ENCODE measurements around the gene TMEM131. TPM values are rescaled to one million over a fixed set of nuclear protein-coding genes. Genes with fewer than 3 reads are reported as not detected.
"Not testable (repeated sequence)": the region's sequence is repeated elsewhere in the genome, so short reads cannot be mapped to it uniquely, and the experiment has no call there.

Gene TMEM131
- total RNA-seq, 1 donor from 2014 or later: 52.9 TPM

DNA sequence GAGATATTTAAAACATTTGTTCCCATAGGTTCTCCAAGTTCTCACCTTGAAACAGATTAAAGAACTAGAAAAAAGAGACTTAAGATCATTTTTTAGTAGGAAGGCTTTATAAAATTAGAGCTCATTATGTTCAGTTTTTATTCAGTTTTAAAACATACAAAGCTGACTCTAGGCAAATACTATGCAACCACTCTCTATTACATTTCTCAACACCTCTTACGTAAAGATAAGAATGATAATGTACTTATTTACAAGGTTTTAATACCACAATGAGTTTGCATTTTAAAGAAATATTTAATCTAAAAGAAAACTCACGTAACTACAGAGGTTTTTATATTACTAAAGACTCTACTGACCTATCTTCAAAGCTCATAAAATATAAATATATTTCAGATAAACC is 68.8 kb downstream of the TMEM131 start:
- DNase-seq (ENCODE audit: low spot score in 2 of 2, unreplicated experiment in 2 of 2): no peak
- Mint-ChIP-seq H3K27me3 (ENCODE audit: low read depth) (no peaks in the 10 kb centered on the region), H3K36me3 (peaks cover 7% of the 10 kb centered on the region), H3K4me3 (no peak overlapping the region), H3K4me1 (peaks cover 10% of the 10 kb centered on the region), H3K27ac (no peak overlapping the region), H3K9me3 (peaks cover 9% of the 10 kb centered on the region)
- TF ChIP-seq, protein P1, sequence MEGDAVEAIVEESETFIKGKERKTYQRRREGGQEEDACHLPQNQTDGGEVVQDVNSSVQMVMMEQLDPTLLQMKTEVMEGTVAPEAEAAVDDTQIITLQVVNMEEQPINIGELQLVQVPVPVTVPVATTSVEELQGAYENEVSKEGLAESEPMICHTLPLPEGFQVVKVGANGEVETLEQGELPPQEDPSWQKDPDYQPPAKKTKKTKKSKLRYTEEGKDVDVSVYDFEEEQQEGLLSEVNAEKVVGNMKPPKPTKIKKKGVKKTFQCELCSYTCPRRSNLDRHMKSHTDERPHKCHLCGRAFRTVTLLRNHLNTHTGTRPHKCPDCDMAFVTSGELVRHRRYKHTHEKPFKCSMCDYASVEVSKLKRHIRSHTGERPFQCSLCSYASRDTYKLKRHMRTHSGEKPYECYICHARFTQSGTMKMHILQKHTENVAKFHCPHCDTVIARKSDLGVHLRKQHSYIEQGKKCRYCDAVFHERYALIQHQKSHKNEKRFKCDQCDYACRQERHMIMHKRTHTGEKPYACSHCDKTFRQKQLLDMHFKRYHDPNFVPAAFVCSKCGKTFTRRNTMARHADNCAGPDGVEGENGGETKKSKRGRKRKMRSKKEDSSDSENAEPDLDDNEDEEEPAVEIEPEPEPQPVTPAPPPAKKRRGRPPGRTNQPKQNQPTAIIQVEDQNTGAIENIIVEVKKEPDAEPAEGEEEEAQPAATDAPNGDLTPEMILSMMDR (IDR thresholded peaks at IDR 0.05; ENCODE audit: unreplicated experiment): no peak

- Mint-ChIP-seq H3K27ac (no peak overlapping the region), H3K27me3 (ENCODE audit: low read depth) (no peaks in the 10 kb centered on the region), H3K4me1 (no peaks in the 10 kb centered on the region), H3K9me3 (peaks cover 9% of the 10 kb centered on the region), H3K4me3 (no peak overlapping the region), H3K36me3 (peaks cover 11% of the 10 kb centered on the region)
- TF ChIP-seq, protein P1 (IDR thresholded peaks at IDR 0.05; ENCODE audit: unreplicated experiment): no peak
- DNase-seq (ENCODE audit: low spot score in 2 of 2, unreplicated experiment in 2 of 2): no peak
Measured at GRCh38 chr2:97924194-97924593, 71.6 kb downstream of the TMEM131 start.

DNA sequence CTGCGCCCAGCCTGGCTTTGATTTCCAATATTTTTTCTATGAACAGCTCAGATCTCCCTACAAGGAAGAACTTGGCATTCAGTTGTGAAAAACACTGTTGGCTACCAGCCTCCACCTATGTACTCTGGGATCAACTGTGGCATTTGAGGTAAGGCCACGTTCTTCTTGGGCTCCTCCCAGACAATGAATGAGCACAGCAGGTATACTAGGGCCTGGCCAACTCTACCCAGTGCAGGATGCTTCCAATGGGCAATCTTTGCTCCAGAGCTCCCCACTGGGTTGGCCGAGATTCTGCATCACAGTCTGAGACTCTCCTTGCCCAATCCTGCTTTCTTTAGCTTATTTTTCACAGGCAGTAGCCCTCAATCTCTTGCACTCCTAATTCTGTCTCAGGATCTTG is 75.9 kb downstream of the TMEM131 start:
- Mint-ChIP-seq H3K27ac (no peak overlapping the region), H3K4me1 (no peaks in the 10 kb centered on the region), H3K36me3 (peaks cover 16% of the 10 kb centered on the region), H3K9me3 (peaks cover 7% of the 10 kb centered on the region), H3K27me3 (ENCODE audit: low read depth) (no peaks in the 10 kb centered on the region), H3K4me3 (no peak overlapping the region)
- no peak for DNase-seq (ENCODE audit: low spot score in 2 of 2, unreplicated experiment in 2 of 2)
- TF ChIP-seq, protein P1 (IDR thresholded peaks at IDR 0.05; ENCODE audit: unreplicated experiment): no peak

GRCh38 chr2:97918818-97919217 is 76.9 kb downstream of the TMEM131 start:
- peaks cover 16% of the 10 kb centered on the region for H3K36me3 Mint-ChIP-seq
- no peaks in the 10 kb centered on the region for H3K27me3 Mint-ChIP-seq (ENCODE audit: low read depth)
- TF ChIP-seq, protein P1 (IDR thresholded peaks at IDR 0.05; ENCODE audit: unreplicated experiment): no peak

DNA sequence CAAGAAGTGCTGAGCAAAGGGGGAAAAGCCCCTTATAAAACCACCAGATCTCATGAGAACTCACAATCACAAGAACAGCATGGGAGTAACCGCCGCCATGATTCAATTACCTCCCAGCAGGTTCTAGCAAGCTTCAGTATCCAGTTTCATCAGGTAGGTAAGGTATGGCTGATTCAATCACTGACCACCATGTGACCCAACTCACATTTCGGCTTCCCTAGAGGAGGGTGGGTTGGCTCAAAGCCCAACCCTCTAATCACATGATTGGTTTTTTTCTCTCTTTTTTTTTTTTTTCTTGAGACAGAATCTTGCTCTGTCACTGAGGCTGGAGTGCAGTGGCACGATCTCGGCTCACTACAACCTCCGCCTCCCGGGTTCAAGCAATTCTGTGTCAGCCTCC is 78.1 kb downstream of the TMEM131 start:
- DNase-seq (ENCODE audit: low spot score in 2 of 2, unreplicated experiment in 2 of 2); H3K4me3 Mint-ChIP-seq; H3K27me3 Mint-ChIP-seq (ENCODE audit: low read depth); H3K27ac Mint-ChIP-seq; H3K9me3 Mint-ChIP-seq: not testable (repeated sequence)
- Mint-ChIP-seq H3K4me1 (peaks cover 12% of the 10 kb centered on the region), H3K36me3 (peaks cover 16% of the 10 kb centered on the region)

More at GRCh38 chr2:97918818-97919217, 76.9 kb downstream of the TMEM131 start:
- peaks cover 7% of the 10 kb centered on the region for H3K9me3 Mint-ChIP-seq
- no peak overlapping the region for H3K4me3 Mint-ChIP-seq
- DNase-seq (ENCODE audit: low spot score in 2 of 2, unreplicated experiment in 2 of 2): no peak
- H3K4me1 Mint-ChIP-seq: peaks cover 6% of the 10 kb centered on the region
- H3K27ac Mint-ChIP-seq: no peak overlapping the region

- Mint-ChIP-seq H3K4me3 (no peak overlapping the region), H3K9me3 (peaks cover 17% of the 10 kb centered on the region), H3K27ac (no peak overlapping the region), H3K27me3 (ENCODE audit: low read depth) (no peaks in the 10 kb centered on the region), H3K4me1 (peaks cover 16% of the 10 kb centered on the region), H3K36me3 (peaks cover 24% of the 10 kb centered on the region)
- no peak for DNase-seq (ENCODE audit: low spot score in 2 of 2, unreplicated experiment in 2 of 2)
- TF ChIP-seq, protein P1 (IDR thresholded peaks at IDR 0.05; ENCODE audit: unreplicated experiment): no peak
Measured at GRCh38 chr2:97914691-97915213, 81.0 kb downstream of the TMEM131 start.

All from mesothelial cell of epicardium (in vitro differentiated cells).